DOHH2 (cell line): Measurements from ENCODE around the gene NKAIN2.

Experiments
- H3F3A ChIP-seq: fragments of 200-600 bp; sonication (generic), shearing (Covaris generic); 2 replicates; pipeline ENCODE4 v1.6.0; 2016; ENCODE audit warnings: antibody characterized with exemption, mild to moderate bottlenecking; ENCODE audit not compliant: control insufficient read depth, insufficient read depth
- H3K27ac ChIP-seq: fragments of 200-600 bp; sonication (generic); 2 replicates; pipeline ENCODE4 v1.5.1; 2014; ENCODE audit warnings: low read depth, mild to moderate bottlenecking, low read length, moderate library complexity
- H3K27me3 ChIP-seq: fragments of 200-600 bp; sonication (generic); 2 replicates; pipeline ENCODE4 v1.6.1; 2014; ENCODE audit warnings: mild to moderate bottlenecking, low read length, mixed read lengths; ENCODE audit not compliant: control insufficient read depth
- H3K36me3 ChIP-seq: fragments of 200-600 bp; sonication (generic); 2 replicates; pipeline ENCODE4 v1.6.1; 2014; ENCODE audit warnings: mild to moderate bottlenecking, low read length, moderate library complexity, mixed read lengths; ENCODE audit not compliant: control insufficient read depth
- H3K4me1 ChIP-seq: fragments of 200-600 bp; sonication (generic); 2 replicates; pipeline ENCODE4 v1.6.1; 2014; ENCODE audit warnings: mild to moderate bottlenecking, low read length, mixed read lengths; ENCODE audit not compliant: control insufficient read depth
- H3K4me2 ChIP-seq: fragments of 200-600 bp; sonication (generic); 2 replicates; pipeline ENCODE4 v1.6.0; 2014; ENCODE audit warnings: mild to moderate bottlenecking, low read length, moderate library complexity
- H3K4me3 ChIP-seq: fragments of 200-600 bp; sonication (generic); 2 replicates; pipeline ENCODE4 v1.5.1; 2014; ENCODE audit warnings: mild to moderate bottlenecking, low read length, mixed read lengths
- H3K79me2 ChIP-seq: fragments of 200-600 bp; sonication (generic); 2 replicates; pipeline ENCODE4 v1.6.1; 2014; ENCODE audit warnings: mild to moderate bottlenecking, low read length, mixed read lengths; ENCODE audit not compliant: control insufficient read depth
- H3K9me2 ChIP-seq: fragments of 200-600 bp; sonication (generic); replicated peaks from 2 replicates; pipeline ENCODE4 v1.6.1; 2014; ENCODE audit warnings: mild to moderate bottlenecking, low read length, mixed read lengths; ENCODE audit not compliant: control insufficient read depth
- H3K9me3 ChIP-seq: fragments of 200-600 bp; sonication (generic); 2 replicates; pipeline ENCODE4 v1.6.1; 2014; ENCODE audit warnings: antibody characterized with exemption, low read length, mixed read lengths; ENCODE audit not compliant: control insufficient read depth, insufficient read depth
- H4K20me1 ChIP-seq: fragments of 200-600 bp; sonication (generic); 2 replicates; pipeline ENCODE4 v1.6.0; 2014; ENCODE audit warnings: low read depth, mild to moderate bottlenecking, antibody characterized with exemption, low read length, moderate library complexity; ENCODE audit not compliant: control insufficient read depth, insufficient read depth
- EZH2phosphoT487 ChIP-seq: fragments of 200-600 bp; sonication (generic); IDR thresholded peaks from 2 replicates; pipeline ENCODE4 v1.6.1; 2017; ENCODE audit warnings: borderline replicate concordance, mild to moderate bottlenecking, antibody characterized with exemption, low read length, moderate library complexity, mixed read lengths
- TF ChIP-seq, protein P1 (sequence below): fragments of 200-600 bp; sonication (generic); IDR thresholded peaks from one replicate; pipeline ENCODE4 v1.5.1; 2014; ENCODE audit warnings: antibody characterized with exemption, mild to moderate bottlenecking, low read depth, low read length; ENCODE audit not compliant: poor library complexity, severe bottlenecking

NKAIN2 gene

DNA sequence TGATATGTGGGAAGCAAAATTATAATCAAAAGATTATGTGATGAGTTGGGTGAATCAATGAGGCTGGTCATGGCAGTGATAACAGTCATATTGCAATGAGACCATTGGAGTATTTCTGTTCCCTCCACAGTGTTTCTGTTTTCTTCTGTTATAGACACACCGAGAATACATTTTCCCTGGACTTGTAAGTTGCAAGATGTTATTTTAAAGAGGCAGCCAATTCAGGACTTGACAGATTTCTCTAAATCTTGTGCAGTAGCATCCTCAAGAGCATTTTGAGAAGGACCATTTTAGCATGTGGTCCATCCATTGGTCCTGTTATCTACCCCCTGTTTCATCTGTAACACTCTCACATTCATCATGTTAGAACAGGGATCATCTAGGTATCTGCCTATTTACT lies 55.6 kb downstream of the NKAIN2 start:
- no peak overlapping the region for H3K4me3 ChIP-seq
- no peaks in the 10 kb centered on the region for H3K27me3 ChIP-seq
- H3K9me2 ChIP-seq = no peaks in the 10 kb centered on the region

GRCh38 chr6:123869334-123869733 lies 65.7 kb downstream of the NKAIN2 start:
- Histone ChIP-seq H4K20me1 (no peaks in the 10 kb centered on the region), H3K9me2 (no peaks in the 10 kb centered on the region), H3F3A (no peaks in the 10 kb centered on the region), H3K79me2 (no peaks in the 10 kb centered on the region), H3K9me3 (no peaks in the 10 kb centered on the region), H3K4me1 (no peaks in the 10 kb centered on the region), H3K36me3 (no peaks in the 10 kb centered on the region), H3K27me3 (no peaks in the 10 kb centered on the region), H3K27ac (no peak overlapping the region), H3K4me2 (no peak overlapping the region), H3K4me3 (no peak overlapping the region)
- no peak for TF ChIP-seq EZH2phosphoT487
- TF ChIP-seq, protein P1, sequence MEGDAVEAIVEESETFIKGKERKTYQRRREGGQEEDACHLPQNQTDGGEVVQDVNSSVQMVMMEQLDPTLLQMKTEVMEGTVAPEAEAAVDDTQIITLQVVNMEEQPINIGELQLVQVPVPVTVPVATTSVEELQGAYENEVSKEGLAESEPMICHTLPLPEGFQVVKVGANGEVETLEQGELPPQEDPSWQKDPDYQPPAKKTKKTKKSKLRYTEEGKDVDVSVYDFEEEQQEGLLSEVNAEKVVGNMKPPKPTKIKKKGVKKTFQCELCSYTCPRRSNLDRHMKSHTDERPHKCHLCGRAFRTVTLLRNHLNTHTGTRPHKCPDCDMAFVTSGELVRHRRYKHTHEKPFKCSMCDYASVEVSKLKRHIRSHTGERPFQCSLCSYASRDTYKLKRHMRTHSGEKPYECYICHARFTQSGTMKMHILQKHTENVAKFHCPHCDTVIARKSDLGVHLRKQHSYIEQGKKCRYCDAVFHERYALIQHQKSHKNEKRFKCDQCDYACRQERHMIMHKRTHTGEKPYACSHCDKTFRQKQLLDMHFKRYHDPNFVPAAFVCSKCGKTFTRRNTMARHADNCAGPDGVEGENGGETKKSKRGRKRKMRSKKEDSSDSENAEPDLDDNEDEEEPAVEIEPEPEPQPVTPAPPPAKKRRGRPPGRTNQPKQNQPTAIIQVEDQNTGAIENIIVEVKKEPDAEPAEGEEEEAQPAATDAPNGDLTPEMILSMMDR = no peak

More for the DNA sequence above, 55.6 kb downstream of the NKAIN2 start:
- Histone ChIP-seq H4K20me1 (no peaks in the 10 kb centered on the region), H3F3A (no peaks in the 10 kb centered on the region), H3K27ac (no peak overlapping the region), H3K4me1 (no peaks in the 10 kb centered on the region), H3K79me2 (no peaks in the 10 kb centered on the region), H3K36me3 (no peaks in the 10 kb centered on the region), H3K4me2 (no peak overlapping the region), H3K9me3 (no peaks in the 10 kb centered on the region)
- TF ChIP-seq, protein P1 = no peak
- TF ChIP-seq EZH2phosphoT487 = no peak

DNA sequence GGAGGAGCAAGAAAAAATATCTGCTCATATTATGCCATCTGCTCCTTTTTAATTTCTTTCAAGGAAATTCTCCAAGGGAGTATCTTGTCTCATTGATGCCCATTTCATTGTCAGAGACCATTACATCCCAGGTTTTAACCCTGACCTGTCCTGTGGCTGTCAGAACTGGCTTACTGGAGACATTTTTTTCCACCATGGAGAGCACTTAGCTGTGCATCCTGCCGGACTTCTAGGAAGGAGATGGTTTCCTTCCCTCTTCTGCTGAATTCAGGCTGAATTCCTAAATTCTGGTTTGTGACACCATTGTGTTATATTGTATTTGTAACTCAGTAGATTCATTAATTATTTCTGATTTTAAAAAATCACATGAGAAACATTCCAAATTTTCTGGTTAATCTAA lies 70.3 kb downstream of the NKAIN2 start:
- Histone ChIP-seq H3K4me2 (no peak overlapping the region), H3K9me3 (no peaks in the 10 kb centered on the region), H4K20me1 (no peaks in the 10 kb centered on the region), H3K27me3 (no peaks in the 10 kb centered on the region), H3K9me2 (no peaks in the 10 kb centered on the region), H3F3A (no peaks in the 10 kb centered on the region), H3K79me2 (no peaks in the 10 kb centered on the region), H3K4me3 (no peak overlapping the region), H3K4me1 (no peaks in the 10 kb centered on the region), H3K27ac (no peak overlapping the region), H3K36me3 (no peaks in the 10 kb centered on the region)
- TF ChIP-seq EZH2phosphoT487 = no peak
- TF ChIP-seq, protein P1 = no peak

- TF ChIP-seq, protein P1 = no peak
- TF ChIP-seq EZH2phosphoT487 = no peak
- no peaks in the 10 kb centered on the region for H3F3A ChIP-seq
- no peak overlapping the region for H3K4me2 ChIP-seq
- no peaks in the 10 kb centered on the region for H3K4me1 ChIP-seq
- H3K36me3 ChIP-seq = no peaks in the 10 kb centered on the region
- H3K27ac ChIP-seq = no peak overlapping the region
- no peak overlapping the region for H3K4me3 ChIP-seq
- H3K79me2 ChIP-seq = no peaks in the 10 kb centered on the region
- H3K9me3 ChIP-seq = no peaks in the 10 kb centered on the region
- H3K9me2 ChIP-seq = no peaks in the 10 kb centered on the region
- no peaks in the 10 kb centered on the region for H3K27me3 ChIP-seq
- H4K20me1 ChIP-seq = no peaks in the 10 kb centered on the region
These were observed 72.1 kb downstream of the NKAIN2 start for GRCh38 chr6:123875784-123876183.
